Measurements from ENCODE around the gene NSUN6.

The NSUN6 gene

GRCh38 chr10:18556522-18557147 is 94.8 kb downstream of the NSUN6 start:
- DNase-seq = no peak

DNA sequence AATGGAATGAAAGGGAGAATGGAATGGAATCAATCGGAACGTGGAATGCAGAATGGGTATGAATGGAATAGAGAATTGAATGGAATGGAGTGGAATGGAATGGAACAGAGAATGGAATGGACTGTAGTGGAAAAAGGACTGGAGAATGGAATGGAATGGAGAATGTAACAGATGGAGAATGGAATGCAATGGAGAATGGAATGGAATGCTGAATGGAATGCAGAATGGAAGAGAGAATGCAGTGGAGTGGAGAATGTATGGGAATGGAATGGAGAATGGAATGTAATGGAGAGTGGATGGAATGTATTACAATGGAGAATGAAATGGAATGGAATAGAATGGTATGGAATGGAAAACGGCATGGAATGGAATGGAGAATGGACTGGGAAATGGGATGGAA is 96.9 kb downstream of the NSUN6 start:
- DNase-seq = no peak

DNA sequence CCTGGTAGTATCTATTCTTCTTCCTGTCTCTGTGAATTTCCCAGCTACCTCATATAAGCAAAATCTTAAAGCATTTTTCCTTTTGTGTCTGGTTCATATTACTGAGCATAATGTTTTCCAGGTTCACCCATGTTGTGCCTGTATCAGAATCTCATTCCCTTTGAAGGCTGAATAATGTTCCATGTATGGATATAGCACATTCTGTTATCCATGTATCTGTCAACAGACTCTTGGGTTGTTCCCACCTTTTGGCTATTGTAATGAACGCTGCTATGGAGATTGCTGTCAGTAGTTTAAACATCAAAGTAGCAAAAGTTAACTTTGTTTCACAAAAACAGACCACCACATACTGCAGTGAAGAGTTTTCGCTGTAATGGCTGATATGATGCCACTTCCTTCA is 99.9 kb downstream of the NSUN6 start:
- no peak for DNase-seq

GRCh38 chr10:18549105-18549504 is 102.3 kb downstream of the NSUN6 start:
- no peak for DNase-seq

DNA sequence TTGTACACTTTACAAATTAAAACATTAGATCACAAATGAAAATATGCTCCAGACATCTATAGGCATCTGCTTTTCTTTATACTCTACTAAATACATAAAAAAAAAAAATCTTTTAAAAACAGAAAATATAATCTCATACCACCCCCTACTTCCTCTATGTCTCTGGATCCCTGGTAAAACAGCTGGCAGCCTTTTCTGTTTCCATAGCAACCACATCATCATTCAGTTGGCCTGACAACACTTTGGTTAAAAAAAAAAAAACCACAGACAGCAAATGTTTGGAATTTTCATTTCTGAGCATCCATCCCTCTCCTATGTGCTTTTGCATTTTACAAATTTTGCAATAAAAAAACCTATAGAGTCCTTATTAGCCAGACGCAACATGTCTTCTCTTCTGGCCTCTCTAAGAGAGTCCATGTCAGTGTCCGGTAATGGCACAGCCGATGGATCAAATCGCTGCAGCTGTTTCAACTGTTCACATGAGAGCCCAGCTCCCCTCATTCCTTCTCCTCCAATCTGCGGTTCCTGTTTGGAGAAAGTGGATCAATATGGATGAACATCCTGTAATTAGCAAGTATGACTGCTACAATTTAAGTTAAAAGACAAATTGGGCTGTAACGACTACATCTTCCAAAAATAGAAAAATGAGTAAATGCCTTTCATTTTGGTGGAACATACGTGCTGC is 105.6 kb downstream of the NSUN6 start:
- peak; percentile 33 for DNase-seq

DNA sequence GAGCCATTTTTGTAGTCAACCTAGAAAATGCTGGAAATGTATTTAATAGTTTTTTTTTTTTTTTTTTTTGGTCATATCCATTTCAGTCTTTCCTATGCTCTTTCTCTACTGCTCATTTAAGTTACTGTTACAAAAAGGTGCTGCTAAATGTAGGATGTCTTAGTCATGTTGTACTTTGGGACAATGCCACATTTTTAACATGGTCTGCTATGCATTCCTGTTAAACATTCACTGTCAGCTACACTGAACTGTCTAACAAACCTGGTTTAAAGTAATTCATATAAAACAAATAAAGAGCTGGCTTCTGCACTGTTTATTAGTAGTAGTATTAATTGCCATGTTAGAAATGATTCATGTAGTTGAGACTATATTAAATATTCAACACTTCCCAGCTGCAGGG is 108.6 kb downstream of the NSUN6 start:
- DNase-seq = no peak

DNA sequence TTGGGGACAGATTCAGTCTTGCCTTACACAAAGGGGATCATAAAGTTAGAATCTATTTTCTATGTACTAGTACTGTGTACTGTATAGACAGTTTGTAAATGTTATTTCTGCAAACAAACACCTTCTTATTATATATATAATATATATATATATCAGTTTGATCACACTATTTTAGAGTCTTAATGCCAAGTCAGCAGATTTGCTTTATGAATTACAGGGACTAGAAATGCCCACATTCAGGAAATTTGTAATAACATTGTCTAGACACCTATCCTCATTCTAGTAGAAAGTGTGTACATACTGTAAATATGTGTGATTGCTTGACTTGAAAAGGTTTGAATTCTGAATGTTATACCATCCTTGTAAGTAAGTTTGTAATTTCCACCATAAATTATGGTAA is 111.2 kb downstream of the NSUN6 start:
- DNase-seq = no peak

DNA sequence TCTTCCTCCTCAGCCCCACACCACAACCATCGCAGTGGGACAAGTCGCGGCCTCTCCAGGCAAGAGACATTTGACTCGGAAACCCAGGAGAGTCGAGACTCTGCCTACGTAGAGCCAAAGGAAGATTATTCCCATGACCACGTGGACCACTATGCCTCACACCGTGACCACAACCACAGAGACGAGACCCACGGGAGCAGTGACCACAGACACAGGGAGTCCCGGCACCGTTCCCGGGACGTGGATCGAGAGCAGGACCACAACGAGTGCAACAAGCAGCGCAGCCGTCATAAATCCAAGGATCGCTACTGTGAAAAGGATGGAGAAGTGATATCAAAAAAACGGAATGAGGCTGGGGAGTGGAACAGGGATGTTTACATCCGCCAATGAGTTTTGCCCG is 112.1 kb downstream of the NSUN6 start:
- DNase-seq = no peak

GRCh38 chr10:18533896-18534295 is 117.5 kb downstream of the NSUN6 start:
- DNase-seq = no peak

GRCh38 chr10:18532881-18533535 is 118.4 kb downstream of the NSUN6 start:
- DNase-seq = no peak

DNA sequence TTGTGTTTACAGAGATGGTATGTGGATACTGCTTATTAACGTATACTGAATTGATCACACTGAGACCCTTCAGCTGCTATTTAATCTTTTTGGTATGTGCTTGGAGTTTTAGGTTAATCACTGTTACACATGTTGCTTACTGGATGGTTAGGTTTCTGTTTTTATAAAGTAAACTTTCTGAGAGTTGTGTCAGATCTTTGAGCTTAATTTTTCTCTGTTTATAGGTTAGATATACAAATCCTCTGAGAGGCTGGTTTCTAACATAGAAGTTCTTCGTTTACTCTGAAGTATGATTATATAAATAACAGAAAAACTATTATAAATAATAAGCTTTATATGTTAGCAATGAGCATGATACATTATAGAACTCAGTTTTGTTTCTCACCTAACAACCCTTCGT is 123.1 kb downstream of the NSUN6 start:
- DNase-seq = no peak

DNA sequence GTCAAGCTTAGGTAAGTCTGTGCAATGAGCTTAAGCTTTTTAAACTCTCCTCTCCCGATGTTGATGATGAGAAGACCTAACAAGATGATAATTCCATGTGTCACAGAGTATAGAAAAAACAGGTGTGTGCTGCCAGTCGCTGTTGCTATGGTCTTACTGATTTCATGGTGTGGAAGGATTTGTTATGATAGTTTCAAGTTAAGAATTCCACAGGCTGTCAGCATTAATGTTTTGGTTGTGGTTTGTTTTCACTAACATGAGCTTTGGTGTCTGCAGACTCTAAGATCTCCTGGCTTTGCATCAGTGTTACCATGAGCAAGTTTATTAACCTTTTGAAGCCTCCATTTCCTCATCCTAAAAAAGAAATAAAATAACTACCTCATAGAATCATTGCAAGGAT is 123.7 kb downstream of the NSUN6 start:
- no peak for DNase-seq

DNA sequence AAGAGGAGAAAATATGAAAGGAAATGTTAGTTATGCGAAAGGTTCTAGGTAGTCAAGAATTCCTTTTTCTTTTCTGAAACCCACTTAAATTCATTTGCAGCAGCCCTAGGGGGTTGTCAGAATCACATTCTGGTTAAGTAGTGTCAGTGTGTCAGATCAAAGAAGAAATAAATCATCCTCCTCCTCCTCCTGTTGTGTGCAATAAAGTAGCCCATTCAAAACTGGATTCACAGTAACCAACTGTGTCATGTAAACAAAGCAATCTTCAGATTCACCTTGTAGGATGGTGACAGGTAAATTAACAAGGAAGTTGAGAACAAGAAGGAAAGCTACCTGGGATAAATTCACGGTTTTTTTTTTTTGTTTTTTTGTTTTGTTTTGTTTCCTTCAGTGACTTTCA is 127.5 kb downstream of the NSUN6 start:
- no peak for DNase-seq

DNA sequence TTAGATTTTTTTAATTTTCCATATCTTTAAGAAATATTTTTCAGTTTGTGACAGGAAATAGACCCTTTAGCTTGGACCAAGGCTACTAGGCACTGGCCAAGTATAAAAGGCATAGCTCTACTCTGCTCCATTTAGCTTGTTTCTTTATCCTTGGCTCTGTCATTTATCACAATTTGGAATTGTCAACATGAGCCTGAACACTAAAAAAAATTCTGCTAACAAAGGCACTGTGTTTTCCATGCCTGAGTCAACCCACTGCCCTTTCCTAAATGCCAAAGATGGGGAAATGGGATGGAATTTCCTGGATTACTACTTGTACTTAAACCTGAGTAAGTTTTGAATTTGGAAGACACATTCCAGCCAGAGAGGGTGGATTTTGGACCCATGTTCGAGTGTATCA is 128.4 kb downstream of the NSUN6 start:
- no peak for DNase-seq

DNA sequence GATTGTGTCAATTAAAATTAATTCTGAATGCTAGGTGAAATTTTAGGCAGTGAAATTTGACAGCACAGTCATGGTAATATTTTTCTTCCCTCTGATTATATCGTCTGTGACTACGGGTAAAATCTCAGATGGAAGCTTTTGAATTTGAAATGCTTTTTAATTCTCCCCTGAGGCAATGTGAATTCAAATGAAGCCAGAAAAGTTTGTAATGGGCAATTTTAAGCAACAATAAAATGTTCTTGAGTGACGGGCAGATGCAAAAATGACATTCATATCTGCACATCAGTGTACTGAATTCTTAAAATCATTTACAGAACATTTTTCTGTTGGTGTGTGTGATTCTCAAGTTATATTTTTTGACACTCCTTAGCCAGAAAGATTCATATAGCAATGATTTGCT is 134.5 kb downstream of the NSUN6 start:
- no peak for DNase-seq

DNA sequence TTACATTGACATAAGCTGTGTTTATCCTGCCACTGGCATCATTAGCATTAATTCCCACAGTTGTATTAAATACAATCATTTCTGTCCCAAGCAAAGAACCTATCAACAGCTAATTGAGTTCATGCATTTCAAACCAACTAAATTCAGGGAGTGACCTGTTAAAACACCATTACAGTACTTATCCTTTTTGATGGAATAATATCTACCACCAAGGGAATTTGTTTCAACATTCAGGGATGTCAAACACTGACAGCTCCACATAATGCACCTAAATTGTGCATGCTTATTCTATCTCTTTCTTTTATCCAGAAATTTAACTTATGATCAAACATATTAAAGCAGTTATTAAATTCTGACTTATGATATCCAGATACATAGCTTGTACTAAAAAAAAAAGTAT is 136.8 kb downstream of the NSUN6 start:
- no peak for DNase-seq

GRCh38 chr10:18508587-18508986 is 142.8 kb downstream of the NSUN6 start:
- DNase-seq = no peak

DNA sequence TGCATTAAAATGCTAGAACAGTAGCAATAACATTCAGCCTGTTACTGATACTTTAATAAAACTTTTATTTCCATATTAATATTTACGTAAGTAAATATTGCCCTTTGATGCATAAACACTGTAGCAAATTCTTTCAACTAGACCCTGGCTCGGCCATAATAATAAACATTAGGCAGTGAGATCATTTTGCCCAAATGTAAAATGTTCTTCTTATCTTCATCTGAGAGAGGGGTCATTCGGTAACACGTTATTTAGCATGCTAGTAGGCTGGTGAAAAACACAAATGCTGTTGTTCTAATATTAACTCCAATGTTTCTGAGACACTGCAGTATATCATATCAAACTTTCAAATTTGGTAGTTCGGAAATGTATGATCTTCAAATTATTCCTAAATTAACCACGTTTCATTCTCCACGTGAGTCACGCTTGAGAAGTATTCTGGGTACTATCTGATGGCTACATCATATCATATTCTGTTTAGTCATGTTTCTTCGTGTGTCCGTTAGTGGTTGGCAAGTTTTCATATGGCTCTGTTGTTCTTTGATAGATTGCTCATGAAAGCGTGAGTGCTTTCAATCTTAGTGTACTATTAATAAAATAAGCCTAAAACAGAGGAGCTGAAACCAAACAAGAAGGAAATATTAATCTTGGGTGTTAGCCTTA is 145.8 kb downstream of the NSUN6 start:
- DNase-seq = peak; percentile 16

DNA sequence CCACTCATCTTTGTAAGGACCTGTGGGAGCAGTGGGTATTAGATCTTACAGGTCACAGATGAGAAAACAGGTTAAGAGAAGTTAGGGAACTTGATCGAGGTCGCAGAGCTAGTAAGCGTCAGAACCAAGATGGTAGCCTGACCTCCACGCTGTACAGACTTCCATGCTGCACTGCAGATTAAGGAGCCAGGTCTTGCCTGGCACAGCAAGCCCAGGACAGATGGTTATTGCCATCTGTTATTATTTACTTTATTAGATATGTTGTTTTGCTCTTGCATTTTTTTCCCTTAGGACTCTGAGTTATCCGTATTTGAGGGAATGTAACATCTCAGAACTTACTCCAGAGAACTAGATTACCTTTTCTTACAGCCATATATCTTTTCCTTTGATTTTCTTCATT is 147.2 kb downstream of the NSUN6 start:
- DNase-seq = no peak

- DNase-seq = no peak
These were observed 149.8 kb downstream of the NSUN6 start for GRCh38 chr10:18501629-18502028.

DNA sequence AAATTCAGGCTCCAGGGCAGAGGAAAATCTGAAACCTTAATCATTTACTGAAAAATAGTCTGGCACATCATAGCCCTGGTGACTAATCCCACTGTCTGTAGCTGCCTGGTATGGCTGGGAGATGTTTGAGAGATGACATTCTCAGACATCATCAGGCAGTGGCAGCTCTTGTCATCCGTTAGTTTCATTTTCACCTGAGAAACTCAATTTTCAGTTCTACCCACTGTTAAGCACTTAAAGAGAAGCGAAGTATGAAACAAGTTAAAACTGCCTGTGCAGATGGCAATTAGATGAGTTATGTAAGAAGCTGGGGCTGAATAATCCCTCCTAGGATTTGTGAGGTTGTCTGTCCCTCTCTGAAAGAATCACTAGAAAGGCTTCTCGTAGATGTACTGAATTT is 150.2 kb downstream of the NSUN6 start:
- DNase-seq = no peak

GRCh38 chr10:18500576-18500975 is 150.8 kb downstream of the NSUN6 start:
- DNase-seq = no peak

GRCh38 chr10:18498998-18499397 is 152.4 kb downstream of the NSUN6 start:
- no peak for DNase-seq

- DNase-seq = no peak
These were observed 153.5 kb downstream of the NSUN6 start for GRCh38 chr10:18497806-18498369.
